ENCODE measurements around the gene KCND3.

KCND3 gene

DNA sequence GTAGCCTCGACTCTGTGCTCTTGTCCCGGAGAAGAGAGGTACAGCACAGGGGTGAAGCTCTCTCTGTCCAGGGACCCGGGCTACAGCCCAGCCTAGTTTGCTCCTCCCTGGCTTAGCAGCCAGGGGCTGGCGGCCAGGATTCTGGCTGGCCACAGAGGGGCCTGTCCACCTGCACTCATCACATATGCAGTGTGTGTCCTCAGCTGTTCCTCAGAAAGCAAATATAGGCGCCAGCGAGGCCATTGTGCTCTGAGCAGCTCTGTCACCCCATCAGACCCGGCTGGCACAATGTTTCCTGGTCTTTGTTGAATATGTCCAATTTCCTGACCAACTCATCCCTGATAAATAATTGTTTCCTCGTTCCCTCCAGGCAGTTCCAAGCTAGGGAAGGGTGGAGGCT, 28.5 kb downstream of the KCND3 start:
- DNase-seq (ENCODE audit: low read depth in 2 of 2, low spot score in 1 of 2), result no peak

DNA sequence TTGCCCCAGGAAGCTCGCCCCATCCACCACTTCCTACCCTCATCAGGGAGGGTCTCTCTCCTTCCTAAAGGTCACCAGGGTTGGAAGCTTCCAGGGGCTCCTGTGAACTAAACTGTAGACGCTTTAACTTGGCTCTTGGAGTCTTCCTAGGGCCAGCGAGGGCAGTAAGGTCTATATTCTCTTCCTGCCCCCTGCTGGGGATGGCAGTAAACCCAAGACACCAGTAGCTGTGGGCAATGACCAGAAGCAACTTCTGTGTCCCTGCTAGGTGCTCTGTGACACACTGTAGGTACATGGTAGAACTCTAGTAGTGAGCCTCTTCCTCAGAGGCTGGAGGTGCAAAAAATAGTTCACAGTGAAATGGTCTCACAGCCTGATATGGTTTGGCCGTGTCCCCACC, 30.0 kb downstream of the KCND3 start:
- no peak for DNase-seq (ENCODE audit: low read depth in 2 of 2, low spot score in 1 of 2)

- no peak for DNase-seq (ENCODE audit: low read depth in 2 of 2, low spot score in 1 of 2)
These were observed 30.6 kb downstream of the KCND3 start for GRCh38 chr1:111958851-111959250.

DNA sequence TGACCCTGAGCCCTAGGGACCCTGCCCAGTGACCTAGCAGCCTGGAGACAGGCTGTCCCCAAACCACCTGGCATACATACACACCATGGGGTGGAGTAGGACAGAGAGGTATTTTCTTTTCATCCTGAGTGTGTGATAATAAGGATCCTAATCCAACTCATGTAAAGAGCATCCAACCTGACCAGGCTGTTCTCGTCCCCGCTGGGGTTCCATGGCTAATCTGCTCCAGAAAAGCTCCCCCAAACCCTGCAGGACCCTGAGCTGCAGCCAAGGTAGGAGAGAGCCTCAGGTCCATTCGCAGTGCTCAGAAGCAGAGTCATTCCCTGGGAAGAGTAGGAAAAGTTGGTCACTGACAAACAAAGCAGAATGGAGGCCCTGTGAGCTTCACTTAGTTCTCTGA, 31.4 kb downstream of the KCND3 start:
- no peak for DNase-seq (ENCODE audit: low read depth in 2 of 2, low spot score in 1 of 2)

DNA sequence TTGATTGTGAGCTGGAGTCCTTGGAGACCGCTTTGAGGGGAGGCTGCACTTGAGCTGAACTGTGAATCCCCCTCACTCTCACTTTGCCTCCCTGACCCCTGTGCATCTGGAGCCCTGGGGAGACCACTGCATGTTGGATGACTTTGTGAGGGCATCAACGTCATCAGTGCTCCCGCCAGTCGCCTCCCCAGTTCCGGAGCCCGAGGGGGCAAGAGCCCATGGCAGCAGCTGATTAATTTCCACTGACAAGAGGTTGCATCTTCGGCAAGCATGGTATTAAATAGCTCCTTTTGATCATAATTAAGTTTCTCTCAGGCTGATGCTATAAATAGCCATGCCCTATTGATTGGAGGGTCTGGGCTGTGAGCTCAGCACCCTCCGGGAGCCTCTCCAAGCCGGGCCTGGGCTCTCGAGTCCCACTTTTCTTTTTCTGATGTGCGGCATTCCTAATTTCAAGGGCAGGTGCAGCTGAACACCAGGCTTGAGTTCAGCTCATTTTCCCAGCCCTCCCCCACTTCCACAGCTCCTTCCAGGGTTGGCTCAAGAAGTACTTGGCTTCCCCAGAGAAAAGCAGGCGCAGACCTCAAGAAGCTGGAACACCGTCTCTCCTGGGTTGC, 33.2 kb downstream of the KCND3 start:
- DNase-seq (ENCODE audit: low read depth in 2 of 2, low spot score in 1 of 2), result no peak

- DNase-seq (ENCODE audit: low read depth in 2 of 2, low spot score in 1 of 2), result no peak
These were observed 33.7 kb downstream of the KCND3 start for GRCh38 chr1:111955755-111956154.

DNA sequence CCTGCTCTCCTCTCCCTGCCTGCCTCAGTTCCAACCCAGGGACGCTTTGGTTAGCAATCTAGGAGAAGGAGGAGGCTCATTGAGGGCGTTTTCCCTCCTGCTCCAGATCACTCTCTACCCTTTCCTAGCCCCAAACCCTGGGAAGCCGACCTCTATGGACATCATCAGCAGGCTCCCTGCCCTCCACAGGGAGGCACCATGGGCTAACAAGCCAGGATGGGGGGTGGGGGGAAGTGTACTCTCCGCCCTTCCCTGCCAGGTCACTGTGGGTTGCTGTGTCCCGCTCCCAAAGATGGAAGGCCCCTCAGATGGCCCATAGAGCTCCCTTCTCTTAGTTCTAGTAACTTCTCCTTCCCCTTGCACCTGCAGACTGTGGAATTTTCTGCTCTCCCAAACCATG, 35.7 kb downstream of the KCND3 start:
- no peak for DNase-seq (ENCODE audit: low read depth in 2 of 2, low spot score in 1 of 2)

DNA sequence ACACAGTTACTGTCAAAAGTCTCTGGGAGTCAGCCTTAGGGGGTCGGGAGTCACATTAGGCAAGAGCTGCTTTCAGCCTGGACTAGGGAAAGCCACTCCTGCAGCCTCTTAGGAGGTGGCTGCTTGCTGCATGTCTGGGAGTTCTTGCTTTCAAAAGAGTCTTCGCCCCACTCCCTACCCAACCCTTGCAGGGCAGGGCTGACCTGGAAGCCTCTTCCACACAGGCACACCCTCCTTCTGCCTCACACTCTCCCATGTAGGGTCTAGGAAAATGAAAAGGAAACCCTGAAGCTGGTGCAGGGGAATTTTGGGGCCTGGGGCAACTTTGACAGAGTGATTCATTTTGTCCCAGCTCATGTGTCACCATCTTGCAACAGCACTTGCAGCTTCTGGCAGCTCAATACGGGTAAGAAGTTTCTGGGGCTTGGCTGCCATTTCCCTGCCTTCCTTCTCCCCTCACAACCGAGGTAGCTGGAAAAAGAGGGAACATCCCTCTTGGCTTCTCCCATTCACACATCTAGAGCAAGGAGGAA, 37.3 kb downstream of the KCND3 start:
- DNase-seq (ENCODE audit: low read depth in 2 of 2, low spot score in 1 of 2), result no peak

GRCh38 chr1:111948209-111949171, 41.0 kb downstream of the KCND3 start:
- no peak for DNase-seq (ENCODE audit: low read depth in 2 of 2, low spot score in 1 of 2)

DNA sequence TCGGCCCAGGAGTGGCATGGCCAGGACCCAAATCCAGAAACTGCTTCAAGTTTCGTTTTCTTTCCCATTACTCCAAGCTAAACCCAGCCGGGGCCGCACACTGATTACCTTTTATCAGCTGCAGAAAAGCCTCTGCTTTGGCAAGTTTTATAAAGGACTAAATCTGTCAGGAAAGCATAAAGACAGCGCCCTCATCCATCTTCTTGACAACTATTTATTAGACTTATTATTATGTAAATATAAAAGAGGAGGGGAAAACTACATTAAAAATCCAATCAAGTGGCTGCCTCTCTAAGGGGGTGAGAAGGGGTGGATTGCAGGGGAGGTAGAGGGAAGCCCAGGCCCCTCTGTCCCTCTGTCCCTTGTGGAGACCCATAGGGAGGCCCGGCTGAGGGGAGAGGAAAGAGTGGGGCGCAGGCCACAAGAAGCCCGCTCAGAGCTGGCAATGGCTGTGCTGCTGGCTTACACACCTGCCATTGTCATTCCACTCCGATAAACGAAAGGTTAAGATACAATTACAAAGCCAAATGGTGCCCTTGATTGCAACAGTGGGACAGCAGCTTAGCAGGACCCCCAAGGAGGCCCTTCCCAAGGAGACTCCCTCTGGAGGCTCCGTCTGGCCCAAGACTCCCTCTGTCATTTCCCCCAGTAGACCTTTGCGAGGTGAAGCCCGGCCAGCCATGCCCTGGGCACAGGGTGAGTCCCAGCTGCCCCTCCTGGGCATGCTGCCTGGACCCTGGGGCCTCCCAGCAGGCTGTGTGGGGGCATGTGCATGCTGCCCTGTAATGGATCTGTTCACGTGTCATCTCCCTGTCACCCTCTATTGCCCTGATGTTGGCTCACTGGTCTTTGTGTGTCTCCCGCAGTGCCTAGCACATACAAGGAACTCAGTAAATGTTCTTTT, 45.4 kb downstream of the KCND3 start:
- no peak for DNase-seq (ENCODE audit: low read depth in 2 of 2, low spot score in 1 of 2)

- DNase-seq (ENCODE audit: low read depth in 2 of 2, low spot score in 1 of 2), result no peak
These were observed 46.4 kb downstream of the KCND3 start for GRCh38 chr1:111943066-111943465.

DNA sequence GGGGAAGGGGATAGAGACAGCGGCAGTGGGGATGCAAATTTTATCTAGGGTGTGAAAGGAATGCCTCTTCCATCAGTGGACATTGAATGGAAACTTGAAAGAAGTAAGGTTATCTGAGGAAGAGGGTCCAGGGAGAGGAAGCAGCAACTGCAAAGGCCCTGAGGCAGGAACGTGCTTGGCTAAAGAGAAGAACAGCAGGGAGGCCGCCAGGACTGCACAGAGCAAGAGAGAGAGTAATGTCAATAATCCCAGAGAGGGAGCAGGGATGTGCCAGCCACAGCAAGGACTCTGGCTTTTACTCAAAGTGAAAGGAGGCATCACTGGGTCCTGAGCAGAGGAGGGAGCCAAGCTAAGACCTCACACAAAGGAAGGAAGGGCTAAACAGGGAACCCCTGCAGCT, 50.9 kb downstream of the KCND3 start:
- DNase-seq (ENCODE audit: low read depth in 2 of 2, low spot score in 1 of 2), result no peak

DNA sequence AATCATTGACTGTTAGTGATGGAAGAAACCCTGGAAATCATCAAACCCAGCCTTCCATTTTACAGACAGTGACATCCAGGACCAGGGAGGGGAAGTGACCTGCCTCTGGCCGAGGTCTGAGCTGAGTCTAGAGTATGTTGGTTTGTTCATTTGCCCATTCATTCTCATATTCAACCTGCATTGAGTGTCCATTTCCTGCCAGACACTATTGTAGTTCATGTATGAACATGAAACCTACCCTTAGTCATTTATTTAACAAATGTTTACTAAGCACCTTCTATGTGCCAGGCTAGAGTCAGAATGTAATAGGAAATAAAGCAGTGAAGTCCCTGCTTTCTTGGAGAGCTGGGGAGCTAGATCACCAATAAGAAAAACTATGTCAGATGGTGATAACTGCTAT, 51.3 kb downstream of the KCND3 start:
- no peak for DNase-seq (ENCODE audit: low read depth in 2 of 2, low spot score in 1 of 2)

DNA sequence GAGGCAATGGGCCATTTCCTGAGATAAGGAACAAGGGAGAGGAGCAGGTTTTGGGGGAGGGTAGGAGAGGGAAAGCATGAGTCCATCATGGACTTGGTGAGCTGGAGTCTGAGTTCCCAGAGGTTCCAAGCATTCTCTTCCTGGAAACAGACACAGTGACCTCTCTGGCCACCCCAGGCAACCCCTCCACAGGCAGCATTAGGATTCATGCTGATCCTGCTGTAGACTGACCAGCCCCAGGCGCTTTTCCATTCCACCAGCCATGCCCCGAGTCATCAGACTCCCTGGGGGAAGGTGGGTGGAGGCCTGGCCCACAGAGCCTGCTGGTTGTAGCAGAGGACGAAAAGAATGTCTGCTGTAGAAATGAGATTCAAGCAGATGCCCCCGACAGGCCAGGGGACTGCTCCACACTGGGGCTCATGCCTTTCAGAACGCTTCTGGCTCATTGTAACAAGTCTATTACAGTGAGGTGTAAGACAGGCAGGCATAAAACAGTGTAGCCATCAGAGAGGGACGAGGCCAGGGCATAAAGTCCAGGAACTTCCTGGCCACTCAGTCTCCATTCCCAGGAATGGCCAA, 52.2 kb downstream of the KCND3 start:
- no peak for DNase-seq (ENCODE audit: low read depth in 2 of 2, low spot score in 1 of 2)

GRCh38 chr1:111934106-111934852, 55.2 kb downstream of the KCND3 start:
- DNase-seq (ENCODE audit: low read depth in 2 of 2, low spot score in 1 of 2), result no peak

DNA sequence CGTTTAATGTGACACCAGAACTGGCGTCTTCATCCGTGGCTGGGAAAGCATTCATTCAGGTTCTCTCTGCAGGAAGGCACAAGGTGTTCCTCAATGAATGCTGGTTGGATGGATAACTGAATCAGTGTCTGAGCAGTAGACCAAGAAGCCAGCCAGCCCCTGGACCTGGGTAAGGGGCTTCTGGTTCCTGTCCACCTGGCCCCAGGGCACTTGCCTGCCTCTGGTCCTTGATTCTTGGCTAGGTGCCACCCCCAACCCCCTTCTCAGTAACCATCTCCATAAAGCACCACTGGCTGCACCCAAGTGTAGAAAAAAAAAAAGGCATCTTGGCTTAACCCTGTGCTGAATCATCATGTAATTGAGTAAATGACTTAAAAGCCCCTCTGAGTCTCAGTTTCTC, 59.1 kb downstream of the KCND3 start:
- DNase-seq (ENCODE audit: low read depth in 2 of 2, low spot score in 1 of 2), result no peak

DNA sequence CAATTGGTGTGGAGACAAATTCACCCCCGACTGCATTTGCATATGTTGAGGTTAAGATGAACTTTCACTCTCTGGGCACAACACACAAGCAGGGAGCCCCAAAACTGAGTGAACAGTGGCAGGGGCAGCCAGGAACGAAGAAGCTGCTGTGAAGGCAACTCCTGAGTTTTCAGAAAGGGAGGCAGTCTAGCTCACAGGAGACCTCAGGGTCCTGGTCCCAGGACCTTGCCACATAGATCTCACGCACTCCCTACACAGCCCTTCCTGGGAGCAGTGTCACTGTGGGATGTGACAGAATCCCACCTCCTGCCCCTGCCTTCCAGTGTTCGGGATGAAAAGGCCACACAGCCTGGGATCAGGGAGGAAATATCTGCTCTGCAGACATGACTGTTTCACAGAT, 60.9 kb downstream of the KCND3 start:
- no peak for DNase-seq (ENCODE audit: low read depth in 2 of 2, low spot score in 1 of 2)

GRCh38 chr1:111927652-111928051, 61.8 kb downstream of the KCND3 start:
- DNase-seq (ENCODE audit: low read depth in 2 of 2, low spot score in 1 of 2), result no peak

GRCh38 chr1:111924786-111925185, 64.7 kb downstream of the KCND3 start:
- DNase-seq (ENCODE audit: low read depth in 2 of 2, low spot score in 1 of 2), result no peak

- no peak for DNase-seq (ENCODE audit: low read depth in 2 of 2, low spot score in 1 of 2)
These were observed 65.7 kb downstream of the KCND3 start for GRCh38 chr1:111923766-111924165.

Data from stimulated activated CD8-positive, alpha-beta memory T cell treated with anti-CD3 and anti-CD28 coated beads, Interleukin-4, amount 100 ng/mL, for 1 hour (primary cell).